Neuron (in vitro differentiated cells): ENCODE results near the gene ANGPTL2.

Experiments used
- H2AFZ ChIP-seq: one replicate; pipeline ENCODE4 v1.6.1; 2013; ENCODE audit warnings: low read depth, mild to moderate bottlenecking, inconsistent platforms, low read length, moderate library complexity
- H3K27me3 ChIP-seq: one replicate; pipeline ENCODE4 v1.6.1; 2013; ENCODE audit warnings: low read length; ENCODE audit not compliant: insufficient read depth
- H3K36me3 ChIP-seq: one replicate; pipeline ENCODE4 v1.6.1; 2013; ENCODE audit warnings: low read length; ENCODE audit not compliant: insufficient read depth
- H3K4me1 ChIP-seq: one replicate; pipeline ENCODE4 v1.6.1; 2013; ENCODE audit warnings: low read length; ENCODE audit not compliant: insufficient read depth
- H3K4me3 ChIP-seq: 2 replicates; pipeline ENCODE4 v1.5.1; 2013; ENCODE audit warnings: mild to moderate bottlenecking, low read length, moderate library complexity
- H3K9me3 ChIP-seq: one replicate; pipeline ENCODE4 v1.6.1; 2013; ENCODE audit warnings: low read length

Gene ANGPTL2

GRCh38 chr9:127129073-127129717 is 6.8 kb upstream of the ANGPTL2 start:
- no peak overlapping the region for H3K4me3 ChIP-seq
- peaks cover 28% of the 10 kb centered on the region for H3K4me1 ChIP-seq
- H3K36me3 ChIP-seq, result no peaks in the 10 kb centered on the region
- no peak overlapping the region for H2AFZ ChIP-seq
- no peaks in the 10 kb centered on the region for H3K27me3 ChIP-seq
- H3K9me3 ChIP-seq, result no peaks in the 10 kb centered on the region

- H3K4me3 ChIP-seq, result no peak overlapping the region
- peaks cover 22% of the 10 kb centered on the region for H3K4me1 ChIP-seq
- no peak overlapping the region for H2AFZ ChIP-seq
- H3K27me3 ChIP-seq, result no peaks in the 10 kb centered on the region
- H3K36me3 ChIP-seq, result no peaks in the 10 kb centered on the region
- no peaks in the 10 kb centered on the region for H3K9me3 ChIP-seq
These were observed 6.1 kb upstream of the ANGPTL2 start for GRCh38 chr9:127128341-127129072.

DNA sequence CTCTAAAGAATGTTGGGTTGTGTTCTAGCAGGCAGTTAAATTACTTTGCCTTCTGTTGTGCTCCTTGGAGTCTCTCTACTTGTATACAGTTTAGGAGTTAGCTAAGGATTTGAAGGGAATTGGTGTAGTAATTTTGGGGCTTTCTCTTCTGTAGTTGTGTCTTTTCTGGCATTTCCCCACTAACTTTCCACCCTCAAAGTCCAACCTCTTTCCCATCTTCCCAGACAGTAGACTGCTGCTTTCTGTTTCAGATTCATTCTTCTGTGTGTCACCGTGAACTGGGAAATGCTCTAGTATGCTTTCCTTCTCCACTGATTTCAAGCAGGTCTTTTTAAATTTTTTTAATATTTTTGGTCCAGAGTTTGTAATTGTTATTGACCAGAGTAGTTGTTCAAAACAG is 4.5 kb upstream of the ANGPTL2 start:
- H3K4me1 ChIP-seq, result peaks cover 19% of the 10 kb centered on the region
- no peaks in the 10 kb centered on the region for H3K9me3 ChIP-seq
- no peak overlapping the region for H2AFZ ChIP-seq
- no peaks in the 10 kb centered on the region for H3K36me3 ChIP-seq
- H3K27me3 ChIP-seq, result no peaks in the 10 kb centered on the region
- H3K4me3 ChIP-seq, result no peak overlapping the region

DNA sequence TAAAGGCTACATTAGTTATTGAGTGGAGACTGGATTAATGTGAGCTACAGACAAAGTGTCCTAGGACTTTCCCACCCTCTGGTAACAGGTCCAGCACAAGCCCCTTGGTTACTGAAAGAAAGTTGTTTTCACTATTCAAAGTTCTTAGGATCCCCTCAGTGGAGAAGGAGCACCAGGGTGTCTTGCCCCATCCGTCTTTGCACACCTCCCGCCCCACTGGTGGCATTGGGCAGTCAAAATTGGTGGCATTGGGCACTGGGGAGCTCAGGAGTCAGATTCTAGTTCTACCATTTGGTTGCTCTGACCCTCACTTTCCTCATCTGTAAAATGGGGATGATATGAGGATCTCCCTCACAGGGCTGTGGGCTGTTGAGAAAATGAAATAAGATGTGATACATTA is 2.4 kb upstream of the ANGPTL2 start:
- Histone ChIP-seq H2AFZ (no peak overlapping the region), H3K36me3 (no peaks in the 10 kb centered on the region), H3K4me3 (no peak overlapping the region), H3K4me1 (peaks cover 16% of the 10 kb centered on the region), H3K9me3 (no peaks in the 10 kb centered on the region), H3K27me3 (no peaks in the 10 kb centered on the region)

DNA sequence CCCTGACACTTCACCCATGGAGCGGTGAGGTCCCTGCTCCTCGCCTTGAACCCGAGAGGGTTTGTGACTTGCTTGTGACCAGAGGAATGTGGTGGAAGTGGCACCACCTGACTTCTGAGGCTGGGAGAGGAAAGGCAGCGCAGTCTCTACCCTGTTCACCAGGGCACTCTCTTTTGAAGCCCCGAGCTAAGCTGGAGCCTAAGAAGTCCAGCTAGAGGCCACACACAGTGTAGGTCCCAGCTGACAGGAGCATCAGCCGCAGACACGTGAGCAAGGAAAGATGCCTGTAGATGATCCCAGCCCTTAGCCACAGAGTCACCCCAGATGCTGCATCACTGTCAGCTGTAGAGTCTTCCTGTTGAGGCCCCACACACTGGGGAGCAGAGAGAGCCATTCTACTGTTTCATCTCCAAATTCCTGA is 1.7 kb upstream of the ANGPTL2 start:
- Histone ChIP-seq H3K4me1 (peaks cover 16% of the 10 kb centered on the region), H3K36me3 (no peaks in the 10 kb centered on the region), H3K9me3 (no peaks in the 10 kb centered on the region), H3K4me3 (no peak overlapping the region), H2AFZ (no peak overlapping the region), H3K27me3 (no peaks in the 10 kb centered on the region)

DNA sequence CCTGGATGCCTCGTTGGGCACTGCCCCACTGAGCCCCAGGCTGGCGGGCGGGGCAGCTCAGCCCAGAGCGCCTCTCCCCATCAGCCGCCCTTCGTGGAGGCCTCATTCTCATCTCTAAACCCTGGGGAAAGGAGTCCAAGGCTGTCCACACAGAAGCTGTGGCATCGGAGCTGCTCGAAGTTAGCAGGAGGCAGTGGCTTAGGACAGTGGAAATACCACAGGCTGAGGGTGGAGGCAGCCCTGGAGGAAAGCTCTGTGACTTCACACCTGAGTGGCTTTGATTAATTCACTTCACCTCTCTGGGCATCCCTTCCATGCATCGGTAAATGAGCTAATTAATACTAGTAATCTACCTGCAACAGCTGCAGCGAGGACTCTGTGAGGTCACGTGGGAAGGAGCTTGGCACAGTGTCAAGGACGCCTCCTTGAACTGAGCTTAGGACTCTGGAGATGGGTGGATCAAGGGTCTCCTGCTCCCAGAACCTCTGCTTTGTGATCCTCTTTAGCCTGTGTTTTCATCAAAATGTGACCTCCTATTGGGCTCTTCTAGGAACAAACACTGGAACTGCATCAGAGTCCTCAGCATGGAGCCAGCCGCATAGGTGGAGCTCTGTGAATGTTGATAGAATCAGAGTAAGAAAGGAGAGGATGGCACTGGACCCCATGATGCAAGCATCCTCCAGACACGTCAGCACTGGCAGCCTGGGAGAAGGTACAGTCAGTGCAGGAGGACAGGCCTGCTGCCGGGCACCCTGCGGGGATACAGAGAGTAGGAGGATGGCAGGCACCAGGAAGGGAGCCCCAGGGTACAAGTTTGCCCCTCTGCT is 842 bp upstream of the ANGPTL2 start:
- H3K9me3 ChIP-seq, result no peaks in the 10 kb centered on the region
- peak overlapping the region; percentile 65 for H3K4me3 ChIP-seq
- H3K36me3 ChIP-seq, result no peaks in the 10 kb centered on the region
- peaks cover 22% of the 10 kb centered on the region for H3K4me1 ChIP-seq
- H3K27me3 ChIP-seq, result no peaks in the 10 kb centered on the region
- peak overlapping the region; percentile 43 for H2AFZ ChIP-seq

DNA sequence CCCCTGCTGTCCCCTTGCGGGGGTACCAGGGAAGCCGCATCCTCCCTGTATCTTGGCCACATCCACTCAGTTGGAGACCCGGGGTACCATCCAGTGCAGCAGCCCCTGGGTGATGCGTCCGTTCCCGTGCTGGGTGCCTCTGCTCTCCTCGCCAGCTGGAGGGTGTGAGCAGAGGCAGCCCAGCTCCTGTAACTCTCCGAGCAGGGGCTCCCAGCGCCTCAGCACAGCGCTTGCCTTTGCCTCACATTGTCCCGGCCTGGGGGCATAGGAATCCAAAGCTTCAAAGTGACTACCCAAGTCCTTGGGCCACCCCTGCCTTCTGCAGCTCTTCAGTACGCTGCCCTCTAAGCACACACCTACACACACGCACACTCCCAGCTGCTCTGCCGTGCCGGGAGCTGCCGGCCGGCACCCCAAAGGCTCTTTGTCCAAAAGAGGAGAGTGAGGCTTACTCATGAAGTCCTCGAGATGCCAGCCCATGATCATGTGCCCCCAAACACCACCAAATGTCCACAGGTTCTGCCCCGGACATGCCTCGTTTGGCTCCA is 733 bp downstream of the ANGPTL2 start:
- H3K9me3 ChIP-seq, result no peaks in the 10 kb centered on the region
- no peaks in the 10 kb centered on the region for H3K27me3 ChIP-seq
- H2AFZ ChIP-seq, result peak overlapping the region; percentile 43
- peaks cover 32% of the 10 kb centered on the region for H3K4me1 ChIP-seq
- peak overlapping the region; percentile 65 for H3K4me3 ChIP-seq
- no peaks in the 10 kb centered on the region for H3K36me3 ChIP-seq

DNA sequence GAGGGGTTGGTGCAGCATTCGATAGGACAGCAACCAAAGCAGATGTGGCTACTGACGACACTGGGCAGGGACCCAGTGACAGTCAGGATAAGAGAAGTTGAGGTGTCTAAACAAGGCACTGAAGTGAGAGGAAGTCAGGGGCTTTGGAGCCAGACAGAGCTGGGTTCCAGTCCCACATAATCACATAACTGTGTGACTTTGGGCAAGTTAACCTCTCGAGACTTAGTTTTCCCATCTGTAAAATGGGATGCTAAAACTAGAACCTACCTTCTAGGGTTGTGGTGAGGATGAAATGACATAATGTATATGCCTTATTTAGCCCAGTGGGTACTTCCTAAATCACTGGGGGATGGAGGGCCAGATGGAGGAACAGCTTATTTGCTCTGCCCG is 3.1 kb downstream of the ANGPTL2 start:
- no peak overlapping the region for H3K4me3 ChIP-seq
- H3K9me3 ChIP-seq, result no peaks in the 10 kb centered on the region
- no peaks in the 10 kb centered on the region for H3K36me3 ChIP-seq
- H2AFZ ChIP-seq, result no peak overlapping the region
- H3K4me1 ChIP-seq, result peaks cover 32% of the 10 kb centered on the region
- H3K27me3 ChIP-seq, result no peaks in the 10 kb centered on the region

- Histone ChIP-seq H3K4me1 (peaks cover 32% of the 10 kb centered on the region), H2AFZ (no peak overlapping the region), H3K27me3 (no peaks in the 10 kb centered on the region), H3K36me3 (no peaks in the 10 kb centered on the region), H3K9me3 (no peaks in the 10 kb centered on the region), H3K4me3 (no peak overlapping the region)
These were observed 3.7 kb downstream of the ANGPTL2 start for GRCh38 chr9:127118597-127119319.

DNA sequence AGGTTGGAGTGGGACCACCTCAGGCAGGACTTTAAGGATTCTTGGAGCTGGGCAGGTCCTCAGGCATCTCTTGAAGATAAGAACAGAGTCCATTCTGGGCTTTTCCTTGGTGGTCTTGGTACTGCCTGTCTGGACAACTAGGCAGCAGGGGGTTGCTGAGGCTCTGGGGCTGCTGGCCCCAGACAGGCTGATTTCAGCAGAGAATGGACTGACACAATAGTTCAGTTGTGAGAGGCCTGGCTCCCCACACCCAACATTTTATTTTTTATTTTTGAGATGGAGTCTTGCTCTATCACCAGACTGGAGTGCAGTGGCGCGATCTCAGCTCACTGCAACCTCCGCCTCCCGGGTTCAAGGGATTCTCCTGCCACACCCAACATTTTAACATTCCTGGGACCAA is 4.6 kb downstream of the ANGPTL2 start:
- Histone ChIP-seq H2AFZ (no peak overlapping the region), H3K4me3 (no peak overlapping the region), H3K36me3 (no peaks in the 10 kb centered on the region), H3K9me3 (no peaks in the 10 kb centered on the region), H3K27me3 (no peaks in the 10 kb centered on the region), H3K4me1 (peaks cover 26% of the 10 kb centered on the region)

GRCh38 chr9:127116957-127117356 is 5.5 kb downstream of the ANGPTL2 start:
- Histone ChIP-seq H3K9me3 (no peaks in the 10 kb centered on the region), H3K36me3 (no peaks in the 10 kb centered on the region), H3K27me3 (no peaks in the 10 kb centered on the region), H3K4me1 (peaks cover 25% of the 10 kb centered on the region), H2AFZ (no peak overlapping the region), H3K4me3 (no peak overlapping the region)

GRCh38 chr9:127116088-127116726 is 6.2 kb downstream of the ANGPTL2 start:
- no peak overlapping the region for H2AFZ ChIP-seq
- H3K4me1 ChIP-seq, result peaks cover 19% of the 10 kb centered on the region
- H3K9me3 ChIP-seq, result no peaks in the 10 kb centered on the region
- H3K4me3 ChIP-seq, result no peak overlapping the region
- H3K27me3 ChIP-seq, result no peaks in the 10 kb centered on the region
- H3K36me3 ChIP-seq, result no peaks in the 10 kb centered on the region
